NT2/D1 (cell line): ENCODE data around the gene MEA1.

Experiments
- SUZ12 ChIP-seq: IDR thresholded peaks from 2 replicates; pipeline ENCODE4 v1.6.1; 2011; ENCODE audit not compliant: insufficient read length, insufficient read depth; ENCODE audit errors: extremely low read depth
- YY1 ChIP-seq: IDR thresholded peaks from 2 replicates; pipeline ENCODE4 v1.6.1; 2011; ENCODE audit not compliant: insufficient read length, insufficient read depth
- ZNF274 ChIP-seq: IDR thresholded peaks from 2 replicates; pipeline ENCODE4 v1.6.1; 2011; ENCODE audit warnings: mild to moderate bottlenecking, low read depth, low read length

- no peak for TF ChIP-seq YY1
- no peak for TF ChIP-seq ZNF274
- no peak for TF ChIP-seq SUZ12
These were observed 20.3 kb downstream of the MEA1 start for GRCh38 chr6:42993445-42993844.
